ENCODE measurements around the gene CPT1A. TPM values are rescaled to one million over a fixed set of nuclear protein-coding genes. Genes with fewer than 3 reads are reported as not detected.

CPT1A gene
- total RNA-seq, 2 experiments from 2014 or later = 11.3 to 13.2 TPM

DNA sequence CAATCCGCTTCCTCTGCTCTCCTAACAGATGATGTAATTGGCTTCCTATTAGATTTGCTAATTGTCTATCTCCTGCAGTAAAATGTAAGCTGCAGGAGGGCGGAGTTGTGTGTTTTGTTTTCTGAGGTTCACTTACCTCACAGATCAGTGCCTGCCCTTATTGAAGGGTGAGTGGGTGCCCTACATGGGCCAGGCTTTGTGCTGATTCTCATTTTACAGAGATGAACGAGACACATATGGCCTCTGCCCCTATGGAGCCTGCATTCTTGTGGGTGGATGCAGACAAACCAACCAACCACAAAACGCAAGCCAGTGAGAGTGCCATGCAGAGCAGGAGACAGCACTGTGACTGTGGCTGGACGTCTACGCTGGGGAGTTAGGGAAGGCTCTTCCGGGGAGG is 100.3 kb downstream of the CPT1A start:
- H3K27me3 Mint-ChIP-seq = no peaks in the 10 kb centered on the region
- no peak for DNase-seq
- no peaks in the 10 kb centered on the region for H3K9me3 Mint-ChIP-seq
- intact Hi-C loops (cut with DNase I, micrococcal nuclease) = no loop called here
- no peaks in the 10 kb centered on the region for H3K4me1 Mint-ChIP-seq (ENCODE audit: low read depth)
- ChIA-PET CTCF (no interaction called here), POLR2A (no interaction called here)
- H3K9me3 ChIP-seq (ENCODE audit: control insufficient read depth in 1 of 2, insufficient read depth in 1 of 2, low read length in 2 of 2) = no peaks in the 10 kb centered on the region
- peaks cover 42% of the 10 kb centered on the region for H3K36me3 Mint-ChIP-seq (ENCODE audit: low read depth)
- no peak overlapping the region for H3K4me3 ChIP-seq (ENCODE audit: low read length)
- H3K4me3 Mint-ChIP-seq = no peak overlapping the region
- no peak overlapping the region for H3K27ac ChIP-seq (ENCODE audit: low read depth in 1 of 2, low read length in 2 of 2)
- no peaks in the 10 kb centered on the region for H3K4me1 ChIP-seq (ENCODE audit: insufficient read depth, low read length)
- H3K36me3 ChIP-seq (ENCODE audit: insufficient read depth, low read length) = peaks cover 14% of the 10 kb centered on the region
- TF ChIP-seq CTCF (IDR thresholded peaks at IDR 0.05) = no peak
- no peak overlapping the region for H3K27ac Mint-ChIP-seq
- H3K27me3 ChIP-seq (ENCODE audit: control insufficient read depth in 1 of 2, insufficient read depth in 2 of 2, low read length in 2 of 2) = no peaks in the 10 kb centered on the region
- ATAC-seq (ENCODE audit: poor library complexity) = no peak

GRCh38 chr11:68735646-68736045 is 106.1 kb downstream of the CPT1A start:
- no peaks in the 10 kb centered on the region for H3K27me3 ChIP-seq (ENCODE audit: control insufficient read depth in 1 of 2, insufficient read depth in 2 of 2, low read length in 2 of 2)
- no peak overlapping the region for H3K4me3 ChIP-seq (ENCODE audit: low read length)
- POLR2A ChIA-PET = no interaction called here
- CTCF ChIA-PET = no interaction called here
- intact Hi-C loops (cut with DNase I, micrococcal nuclease) = no loop called here
- no peak overlapping the region for H3K27ac ChIP-seq (ENCODE audit: low read depth in 1 of 2, low read length in 2 of 2)
- H3K4me3 Mint-ChIP-seq = no peak overlapping the region
- H3K27me3 Mint-ChIP-seq = no peaks in the 10 kb centered on the region
- H3K27ac Mint-ChIP-seq = no peak overlapping the region
- no peaks in the 10 kb centered on the region for H3K4me1 ChIP-seq (ENCODE audit: insufficient read depth, low read length)
- no peaks in the 10 kb centered on the region for H3K9me3 Mint-ChIP-seq
- H3K36me3 ChIP-seq (ENCODE audit: insufficient read depth, low read length) = no peaks in the 10 kb centered on the region
- no peaks in the 10 kb centered on the region for H3K4me1 Mint-ChIP-seq (ENCODE audit: low read depth)
- ATAC-seq (ENCODE audit: poor library complexity) (no peak), DNase-seq (no peak)
- peaks cover 23% of the 10 kb centered on the region for H3K36me3 Mint-ChIP-seq (ENCODE audit: low read depth)
- no peaks in the 10 kb centered on the region for H3K9me3 ChIP-seq (ENCODE audit: control insufficient read depth in 1 of 2, insufficient read depth in 1 of 2, low read length in 2 of 2)
- TF ChIP-seq CTCF (IDR thresholded peaks at IDR 0.05) = no peak

- Histone ChIP-seq H3K27ac (ENCODE audit: low read depth in 1 of 2, low read length in 2 of 2) (no peak overlapping the region), H3K9me3 (ENCODE audit: control insufficient read depth in 1 of 2, insufficient read depth in 1 of 2, low read length in 2 of 2) (no peaks in the 10 kb centered on the region), H3K4me3 (ENCODE audit: low read length) (no peak overlapping the region), H3K4me1 (ENCODE audit: insufficient read depth, low read length) (no peaks in the 10 kb centered on the region), H3K36me3 (ENCODE audit: insufficient read depth, low read length) (no peaks in the 10 kb centered on the region), H3K27me3 (ENCODE audit: control insufficient read depth in 1 of 2, insufficient read depth in 2 of 2, low read length in 2 of 2) (no peaks in the 10 kb centered on the region)
- Mint-ChIP-seq H3K27me3 (no peaks in the 10 kb centered on the region), H3K4me1 (ENCODE audit: low read depth) (no peaks in the 10 kb centered on the region), H3K4me3 (no peak overlapping the region), H3K27ac (no peak overlapping the region), H3K9me3 (no peaks in the 10 kb centered on the region), H3K36me3 (ENCODE audit: low read depth) (peaks cover 23% of the 10 kb centered on the region)
- TF ChIP-seq CTCF (IDR thresholded peaks at IDR 0.05) = no peak
- ChIA-PET POLR2A (no interaction called here), CTCF (no interaction called here)
- ATAC-seq (ENCODE audit: poor library complexity) = no peak
- intact Hi-C loops (cut with DNase I, micrococcal nuclease) = no loop called here
- DNase-seq = no peak
Observed at GRCh38 chr11:68735125-68735524, 106.6 kb downstream of the CPT1A start.
